Panc1 (cell line): ENCODE measurements around the gene DOCK4. TPM values are rescaled to one million over a fixed set of nuclear protein-coding genes. Genes with fewer than 3 reads are reported as not detected.

Experiments used
- ATAC-seq: fragments of 200-7000 bp; cut with Tn5 transposase; 2 replicates; pipeline ENCODE4 v1.9.1; 2020; ENCODE audit warnings: mild to moderate bottlenecking, moderate library complexity
- BruUV-seq: library from RNA; stranded (reverse); fragments of 400-500 nt; replicated peaks from 2 replicates; lab custom pipeline; 2021; lab: Mats Ljungman, UMichigan
- CTCF ChIA-PET: fragments of 300-600 bp; sonication (Branson Sonifier 250); formaldehyde crosslinking; loops from one replicate; lab custom pipeline; 2022; ENCODE audit warnings: antibody characterized with exemption; lab: Charles Lee
- POLR2A ChIA-PET: fragments of 300-600 bp; sonication (Branson Sonifier 250); formaldehyde crosslinking; loops from one replicate; lab custom pipeline; 2022; ENCODE audit warnings: antibody characterized with exemption; lab: Charles Lee
- DNase-seq: peaks from one replicate; pipeline ENCODE4 v3.0.0-alpha.2; 2010; ENCODE audit warnings: low read depth, low spot score
- H3K27ac ChIP-seq: 2 replicates; pipeline ENCODE4 v1.5.1; 2011; ENCODE audit warnings: mild to moderate bottlenecking, low read length, inconsistent platforms
- H3K27me3 ChIP-seq: fragments of 200-500 bp; sonication (Bioruptor generic); 2 replicates; pipeline ENCODE4 v1.6.0; 2014; ENCODE audit warnings: low read length, inconsistent platforms; ENCODE audit not compliant: control insufficient read depth, insufficient read depth
- H3K36me3 ChIP-seq: fragments of 200-500 bp; sonication (Bioruptor generic); 2 replicates; pipeline ENCODE4 v1.5.1; 2014; ENCODE audit warnings: inconsistent platforms, mild to moderate bottlenecking, low read length, moderate library complexity; ENCODE audit not compliant: control insufficient read depth, insufficient read depth
- H3K4me1 ChIP-seq: 2 replicates; pipeline ENCODE4 v1.5.1; 2011; ENCODE audit warnings: inconsistent platforms, mild to moderate bottlenecking, low read length, moderate library complexity; ENCODE audit not compliant: control insufficient read depth, insufficient read depth
- H3K4me3 ChIP-seq, 2 experiments: 2 replicates each; pipeline ENCODE4 v1.5.1; 2011 to 2012; ENCODE audit warnings: low read depth in 2 of 2, low read length in 2 of 2, mild to moderate bottlenecking in 2 of 2, inconsistent platforms in 1 of 2, moderate library complexity in 1 of 2
- H3K9me3 ChIP-seq: fragments of 200-500 bp; sonication (Bioruptor generic); 2 replicates; pipeline ENCODE4 v1.5.1; 2014; ENCODE audit warnings: low read depth, mild to moderate bottlenecking, inconsistent platforms, low read length, moderate library complexity; ENCODE audit not compliant: control insufficient read depth, insufficient read depth
- CTCF ChIP-seq: fragments of 450-650 bp; IDR thresholded peaks from 2 replicates; pipeline ENCODE4 v1.5.1; 2017; ENCODE audit warnings: mild to moderate bottlenecking
- POLR2AphosphoS5 ChIP-seq: IDR thresholded peaks from 2 replicates; pipeline ENCODE4 v1.6.1; 2012; ENCODE audit warnings: mild to moderate bottlenecking, low read depth, low read length, moderate library complexity
- REST ChIP-seq, 2 experiments: IDR thresholded peaks; 2 replicates each; pipeline ENCODE4 v1.6.1; 2011 to 2012; ENCODE audit warnings: low read depth in 2 of 2, control low read depth in 1 of 2, low read length in 1 of 2, mild to moderate bottlenecking in 1 of 2, moderate library complexity in 1 of 2; ENCODE audit not compliant: insufficient read depth in 1 of 2
- SIN3A ChIP-seq: IDR thresholded peaks from 2 replicates; pipeline ENCODE4 v1.6.1; 2012; ENCODE audit warnings: low read depth, mild to moderate bottlenecking, low read length, moderate library complexity, borderline replicate concordance; ENCODE audit not compliant: insufficient read depth
- TCF7L2 ChIP-seq: IDR thresholded peaks from 2 replicates; pipeline ENCODE4 v1.6.1; 2011; ENCODE audit warnings: mild to moderate bottlenecking, low read depth, low read length, inconsistent platforms
- in situ Hi-C: cut with HindIII; loops from 2 replicates; pipeline ENCODE4 v1.10.0; 2016; ENCODE audit warnings: low sequenced_read_pairs, low pct_unique_long_range_greater_than_20kb
- intact Hi-C: fragments of 100-400 bp; cut with micrococcal nuclease; formaldehyde crosslinking; loops from one replicate; pipeline ENCODE4 v1.10.0; 2022; ENCODE audit not compliant: unreplicated experiment
- total RNA-seq: library from RNA; stranded (reverse); gene quantifications from one replicate; pipeline ENCODE4 v1.2.1, GENCODE V29; 2021; ENCODE audit not compliant: unreplicated experiment

DOCK4 gene
- total RNA-seq, 1 experiment from 2014 or later = 10.8 TPM

- no peak overlapping the region for H3K4me3 ChIP-seq
- no peaks in the 10 kb centered on the region for H3K36me3 ChIP-seq
- no peak overlapping the region for H3K27ac ChIP-seq
- no peaks in the 10 kb centered on the region for H3K27me3 ChIP-seq
- no peak for DNase-seq
- ChIA-PET POLR2A (interaction anchor here (0.6 kb wide), 1 partner anchor 1312 kb away, joined by 5 read pairs; no protein-coding TSS in a partner anchor), CTCF (interaction anchor here (1.2 kb wide), 1 partner anchor 167 kb away, joined by 3 read pairs; the partner anchor contains the start of gene IMMP2L)
- BruUV-seq = no TSS peak
- intact Hi-C loops = loop anchor here (5.0 to 10.0 kb wide), 3 partner anchors 83 to 1885 kb away; partner anchors contain the start of gene LRRN3
- no peaks in the 10 kb centered on the region for H3K4me1 ChIP-seq
- H3K9me3 ChIP-seq = no peaks in the 10 kb centered on the region
- in situ Hi-C loops = no loop called here
- ATAC-seq = no peak
- TF ChIP-seq SIN3A = no peak
- TF ChIP-seq TCF7L2 = no peak
- TF ChIP-seq POLR2AphosphoS5 = no peak
- TF ChIP-seq REST (IDR thresholded peaks at IDR 0.05; ENCODE audit: insufficient read depth in 1 of 2, low read depth in 2 of 2, low read length in 1 of 2) = no peak
- no peak for TF ChIP-seq CTCF
These were observed 476.1 kb downstream of the DOCK4 start for GRCh38 chr7:111730057-111730456.

- intact Hi-C loops (no loop called here), in situ Hi-C loops (no loop called here)
- no peak overlapping the region for H3K4me3 ChIP-seq
- no peaks in the 10 kb centered on the region for H3K9me3 ChIP-seq
- ATAC-seq (no peak), DNase-seq (no peak)
- BruUV-seq = no TSS peak
- no peaks in the 10 kb centered on the region for H3K36me3 ChIP-seq
- no peaks in the 10 kb centered on the region for H3K27me3 ChIP-seq
- no peak for TF ChIP-seq CTCF
- TF ChIP-seq REST (IDR thresholded peaks at IDR 0.05; ENCODE audit: insufficient read depth in 1 of 2, low read depth in 2 of 2, low read length in 1 of 2) = no peak
- no peak for TF ChIP-seq SIN3A
- no peak for TF ChIP-seq TCF7L2
- no peak for TF ChIP-seq POLR2AphosphoS5
- POLR2A ChIA-PET = no interaction called here
- H3K27ac ChIP-seq = no peak overlapping the region
- no peaks in the 10 kb centered on the region for H3K4me1 ChIP-seq
- CTCF ChIA-PET = interaction anchor here (1.2 kb wide), 1 partner anchor 167 kb away, joined by 3 read pairs; the partner anchor contains the start of gene IMMP2L
These were observed 476.7 kb downstream of the DOCK4 start for GRCh38 chr7:111729483-111729882.
